Measurements from ENCODE around the gene ACOXL.

- TF ChIP-seq EZH2phosphoT487 (IDR thresholded peaks at IDR 0.05; ENCODE audit: borderline replicate concordance, low read length) (no peak), CTCF (IDR thresholded peaks at IDR 0.05; ENCODE audit: low read depth, low read length, poor library complexity, severe bottlenecking) (no peak)
Measured at GRCh38 chr2:110875384-110875725, 143.0 kb downstream of the ACOXL start.
